Stimulated activated CD8-positive, alpha-beta memory T cell treated with anti-CD3 and anti-CD28 coated beads, Interleukin-2, amount 100 ng/mL, for 48 hours (primary cell): ENCODE results near the gene TRHDE.
"Not testable (repeated sequence)": the region's sequence is repeated elsewhere in the genome, so short reads cannot be mapped to it uniquely, and the experiment has no call there.

ENCODE experiments used
- DNase-seq, 2 donors: peaks; one replicate each; pipeline ENCODE4 v3.0.0-alpha.2; 2020; ENCODE audit warnings: low read depth in 2 of 2

Gene TRHDE

DNA sequence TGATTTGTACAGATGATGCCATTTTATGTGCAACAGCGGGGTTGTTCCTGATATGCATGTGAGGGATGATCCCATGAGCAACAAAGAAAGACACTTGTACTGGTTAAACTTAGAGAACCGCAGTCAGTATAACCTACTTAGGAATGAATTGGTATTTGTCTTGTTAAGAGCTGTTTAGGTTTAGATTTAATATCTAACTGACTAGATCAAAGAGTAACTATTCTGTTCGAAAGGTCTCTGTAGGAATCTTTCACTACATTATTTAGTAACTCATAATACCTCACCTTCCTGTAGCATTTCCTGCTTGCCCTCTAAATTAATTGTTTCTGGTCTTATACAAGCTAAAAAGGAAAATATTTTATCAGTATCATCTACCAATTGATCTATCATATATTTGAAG, 350.4 kb downstream of the TRHDE start:
- DNase-seq = no peak

GRCh38 chr12:72631926-72632685, 359.9 kb downstream of the TRHDE start:
- no peak for DNase-seq

DNA sequence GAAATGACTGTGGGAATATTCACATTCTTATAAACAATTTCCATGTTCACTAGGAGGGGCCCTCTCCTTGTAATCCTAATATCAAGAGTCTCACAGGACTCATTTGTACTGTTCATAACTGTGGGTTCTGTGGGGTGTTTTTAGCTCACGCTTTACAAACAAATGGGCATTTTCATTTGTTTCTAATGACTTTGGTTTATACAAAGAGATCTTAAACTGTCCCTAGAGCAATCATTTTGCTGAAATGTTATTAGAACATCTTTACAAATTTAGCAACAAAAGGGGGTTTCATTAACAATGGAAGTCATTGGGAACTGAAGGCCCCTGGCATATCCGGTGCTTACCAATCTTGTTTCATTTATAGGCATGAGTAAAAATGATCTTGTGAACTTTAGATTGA, 370.5 kb downstream of the TRHDE start:
- DNase-seq = no peak

GRCh38 chr12:72647139-72647538, 375.0 kb downstream of the TRHDE start:
- no peak for DNase-seq

DNA sequence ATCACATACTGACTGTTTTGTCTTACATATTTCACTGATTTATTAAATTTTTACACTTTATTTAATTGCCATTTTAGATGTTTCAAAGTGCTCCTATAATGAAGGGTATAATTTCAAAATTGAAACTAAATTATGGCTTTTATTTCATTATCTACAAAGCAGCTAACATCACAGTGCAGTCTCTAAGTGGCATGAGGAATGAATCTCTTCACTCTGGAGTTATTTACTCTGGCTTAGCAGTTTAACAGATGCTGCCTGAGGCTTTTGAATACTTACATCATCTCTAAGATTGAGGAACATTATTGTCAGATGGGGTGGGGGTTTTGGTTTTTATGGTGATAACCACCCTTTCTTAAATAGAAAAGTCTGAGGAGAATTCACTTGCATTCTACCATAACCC, 386.4 kb downstream of the TRHDE start:
- no peak for DNase-seq

- not testable (repeated sequence) for DNase-seq
Measured at GRCh38 chr12:72660174-72660573, 388.0 kb downstream of the TRHDE start.

DNA sequence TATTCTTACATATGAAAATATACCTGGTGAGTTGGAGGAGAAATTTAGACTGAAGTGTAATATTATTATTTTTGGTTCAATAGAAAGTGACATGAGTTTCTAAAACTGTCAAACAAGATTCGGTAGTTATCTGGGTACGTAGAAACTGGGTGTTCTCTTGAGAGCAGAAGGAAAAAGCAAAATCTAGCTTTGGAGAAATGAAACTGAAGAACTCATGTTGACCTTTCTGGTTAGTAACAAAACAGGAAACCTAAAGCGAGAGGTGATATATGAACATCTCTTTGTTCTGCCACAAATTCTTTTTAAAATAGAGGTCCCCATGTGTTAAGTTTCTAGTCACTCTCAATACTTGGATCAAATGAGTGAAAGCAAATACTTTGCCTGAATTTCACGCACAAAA, 401.7 kb downstream of the TRHDE start:
- no peak for DNase-seq

- DNase-seq = no peak
Measured at GRCh38 chr12:72676556-72676955, 404.4 kb downstream of the TRHDE start.

DNA sequence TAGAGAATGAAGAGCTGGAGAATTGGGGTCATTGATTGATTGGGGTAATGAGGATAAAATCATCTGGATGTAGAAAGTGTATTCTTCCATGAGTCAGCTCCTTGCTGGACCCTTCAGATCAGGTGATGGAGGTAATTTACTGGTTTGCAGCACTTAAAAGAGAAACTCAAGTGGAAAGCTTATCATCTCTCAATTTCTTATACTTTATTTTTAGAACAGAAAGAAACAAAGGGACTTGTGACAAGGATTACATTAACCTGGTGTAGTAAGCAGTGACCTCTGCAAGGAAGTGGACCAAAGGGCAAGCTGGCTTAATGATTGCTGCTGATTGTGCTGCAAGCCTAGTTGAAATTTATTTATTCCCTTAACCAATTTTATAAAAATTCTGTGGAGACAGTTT, 405.0 kb downstream of the TRHDE start:
- no peak for DNase-seq

DNA sequence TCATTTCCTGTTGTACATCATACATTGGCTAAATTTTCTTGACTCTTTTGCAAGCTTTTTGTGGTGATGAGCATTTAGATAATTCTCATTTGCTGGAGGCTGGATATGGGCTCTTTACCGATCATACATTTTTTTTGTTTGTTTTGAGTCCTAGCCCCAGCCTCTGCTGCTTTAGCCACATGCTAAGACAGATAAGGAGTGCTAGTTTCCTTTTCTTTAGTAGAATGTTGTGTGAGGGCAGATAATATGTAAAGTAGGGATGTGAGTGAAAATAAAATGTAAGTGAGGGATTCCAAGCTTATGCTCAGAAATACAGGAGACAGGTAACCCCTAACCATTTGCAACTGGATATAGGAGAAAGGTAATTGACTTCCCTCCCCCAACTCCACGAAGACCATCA, 405.7 kb downstream of the TRHDE start:
- no peak for DNase-seq

DNA sequence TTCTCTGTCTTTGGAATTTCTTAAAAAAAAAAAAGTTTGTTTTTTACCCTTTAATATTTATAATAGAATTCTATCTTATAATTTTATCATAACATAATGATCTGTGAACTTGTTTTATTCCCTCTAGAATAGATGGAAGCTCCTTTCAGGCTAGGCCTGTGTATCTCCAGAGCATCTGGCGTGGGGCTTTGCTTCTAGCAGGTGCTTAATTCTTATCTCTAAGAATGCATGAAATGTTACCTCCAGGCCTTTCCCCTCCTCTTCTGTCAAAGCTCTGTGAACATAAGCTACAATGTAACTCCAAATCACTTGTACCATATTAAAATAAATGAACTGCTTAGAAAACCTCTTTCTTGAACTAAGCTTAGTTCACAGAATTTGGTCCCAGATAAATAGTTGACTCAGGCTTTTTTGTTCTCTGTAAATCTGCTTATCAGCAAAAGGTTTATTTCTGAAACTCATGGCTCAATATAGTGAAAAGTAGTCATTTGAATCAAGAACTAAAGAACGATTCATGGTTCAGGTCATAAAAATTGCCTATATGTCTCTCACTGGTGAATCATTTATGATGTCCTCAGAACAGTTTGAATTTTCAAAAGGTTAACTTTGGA, 407.1 kb downstream of the TRHDE start:
- no peak for DNase-seq

DNA sequence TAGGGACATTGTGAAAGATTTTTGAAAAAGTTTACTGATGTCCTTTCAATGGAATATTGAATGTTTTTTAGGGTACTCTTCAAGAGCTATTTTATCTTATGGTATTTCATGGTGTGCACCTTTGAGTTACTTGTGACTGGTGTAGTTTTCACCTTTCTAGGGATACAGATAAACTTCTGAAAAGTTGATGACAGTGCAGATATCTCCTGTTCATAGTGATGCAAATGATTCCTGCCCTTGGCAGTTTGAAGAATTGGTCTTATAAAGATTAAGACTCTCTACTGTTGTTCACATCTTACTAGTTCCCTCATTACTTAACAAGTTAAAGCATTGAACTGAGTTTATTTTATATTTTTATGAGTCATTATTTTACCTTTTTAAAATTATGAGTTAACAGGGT, 408.9 kb downstream of the TRHDE start:
- no peak for DNase-seq

DNA sequence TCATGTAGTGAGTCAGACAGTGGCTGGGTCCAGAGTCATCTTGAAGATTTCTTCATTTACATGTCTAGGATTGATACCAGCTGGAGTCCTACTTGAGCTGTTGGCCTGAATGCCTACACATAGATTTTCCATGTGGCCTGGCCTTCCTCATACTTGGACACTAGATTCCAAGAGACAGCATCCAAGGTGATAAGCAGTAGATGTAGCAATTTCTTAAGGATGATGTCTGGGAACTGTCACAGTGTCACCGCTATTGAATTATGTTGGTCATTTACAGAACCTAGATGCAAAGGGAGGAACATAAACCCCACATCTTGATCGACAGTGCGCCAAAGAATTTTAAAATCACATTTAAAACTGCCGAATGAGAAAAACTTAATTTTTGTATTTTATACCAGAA, 412.3 kb downstream of the TRHDE start:
- no peak for DNase-seq

- DNase-seq = no peak
Measured at GRCh38 chr12:72692338-72692737, 420.2 kb downstream of the TRHDE start.

DNA sequence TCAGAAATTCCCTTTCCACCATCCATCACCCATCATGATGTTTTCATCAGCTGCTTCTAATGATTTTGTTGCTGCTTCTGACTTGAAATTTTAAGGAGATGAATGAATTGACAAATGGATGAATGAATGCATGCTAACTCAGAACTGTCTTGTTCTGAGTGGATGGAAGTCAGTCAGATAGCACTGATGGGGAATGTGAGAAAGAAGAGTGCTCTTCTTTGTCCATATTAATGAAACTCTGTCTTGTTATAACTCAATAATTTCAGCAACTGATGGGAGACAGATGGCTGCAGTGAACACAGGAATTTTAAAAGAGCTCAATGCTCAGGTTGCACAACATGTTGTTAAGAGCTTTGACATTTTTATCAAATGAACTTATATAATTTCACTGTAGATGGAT, 422.0 kb downstream of the TRHDE start:
- DNase-seq = no peak

DNA sequence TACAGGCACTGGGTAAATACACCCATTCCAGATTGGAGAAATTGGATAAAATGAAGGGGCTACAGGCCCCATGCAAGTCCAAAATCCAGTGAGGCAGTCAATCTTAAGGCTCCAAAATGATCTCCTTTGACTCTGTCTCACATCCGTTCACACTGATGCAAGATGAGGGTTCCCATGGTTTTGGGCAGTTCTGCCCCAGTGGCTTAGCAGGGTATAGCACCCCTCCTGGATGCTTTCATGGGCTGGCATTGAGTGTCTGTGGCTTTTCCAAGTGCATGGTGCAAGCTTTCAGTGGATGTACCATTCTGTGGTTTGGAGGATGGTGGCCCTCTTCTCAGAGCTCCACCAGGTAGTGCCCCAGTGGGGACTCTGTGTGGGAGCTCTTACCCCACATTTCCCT, 427.2 kb downstream of the TRHDE start:
- DNase-seq = no peak

GRCh38 chr12:72712025-72712424, 439.9 kb downstream of the TRHDE start:
- not testable (repeated sequence) for DNase-seq

DNA sequence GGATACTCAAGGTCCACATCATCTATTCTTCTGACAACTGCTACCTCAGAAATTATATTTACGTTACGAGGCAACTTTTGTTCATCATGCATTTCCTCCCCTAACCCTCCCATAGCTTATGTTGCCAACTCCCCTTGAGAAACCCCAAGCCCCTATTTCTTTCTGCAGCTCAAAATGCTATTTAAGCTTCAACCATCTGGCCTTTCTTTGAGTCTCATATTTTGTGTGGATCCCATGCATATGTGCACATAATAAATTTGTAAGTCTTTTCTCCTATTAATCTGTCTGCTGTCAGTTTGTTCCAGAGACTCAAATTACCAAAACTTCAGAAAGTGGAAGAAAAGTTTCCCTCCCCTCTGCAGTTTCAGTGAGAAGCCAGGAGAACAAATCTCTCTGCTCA, 444.1 kb downstream of the TRHDE start:
- no peak for DNase-seq

GRCh38 chr12:72717036-72717435, 444.9 kb downstream of the TRHDE start:
- DNase-seq = no peak
